Epithelial cell of proximal tubule (primary cell): ENCODE results near the gene ZNF664. TPM values are rescaled to one million over a fixed set of nuclear protein-coding genes. Genes with fewer than 3 reads are reported as not detected.

Source experiments
- DNase-seq: peaks from one replicate; pipeline ENCODE4 v3.0.0-alpha.2; 2011; ENCODE audit warnings: low read depth
- H3K4me3 ChIP-seq: 2 replicates; pipeline ENCODE4 v1.5.1; 2011; ENCODE audit warnings: low read depth, mild to moderate bottlenecking, low read length
- CTCF ChIP-seq: conservative IDR thresholded peaks from 2 replicates; pipeline ENCODE4 v1.5.1; 2012; ENCODE audit warnings: low read depth, mild to moderate bottlenecking, low read length
- total RNA-seq: library from RNA; depleted of rRNA; stranded (reverse); fragments of >200 nt; gene quantifications from 2 replicates; pipeline ENCODE4 v1.2.3, GENCODE V29; 2015

ZNF664 gene
- total RNA-seq, 1 donor from 2014 or later, result 41.7 TPM

GRCh38 chr12:123983822-123984485 is 10.9 kb downstream of the ZNF664 start:
- H3K4me3 ChIP-seq, result no peak overlapping the region
- DNase-seq, result no peak
- peak; percentile 86 for TF ChIP-seq CTCF

- H3K4me3 ChIP-seq, result no peak overlapping the region
- DNase-seq, result no peak
- TF ChIP-seq CTCF, result no peak
These were observed 11.9 kb downstream of the ZNF664 start for GRCh38 chr12:123984903-123985302.

- no peak for DNase-seq
- no peak overlapping the region for H3K4me3 ChIP-seq
- no peak for TF ChIP-seq CTCF
These were observed 13.5 kb downstream of the ZNF664 start for GRCh38 chr12:123986374-123986965.

GRCh38 chr12:123987022-123987421 is 14.0 kb downstream of the ZNF664 start:
- DNase-seq, result no peak
- no peak overlapping the region for H3K4me3 ChIP-seq
- TF ChIP-seq CTCF, result no peak

GRCh38 chr12:123989168-123989567 is 16.2 kb downstream of the ZNF664 start:
- DNase-seq, result no peak
- no peak for TF ChIP-seq CTCF

GRCh38 chr12:123989753-123990152 is 16.7 kb downstream of the ZNF664 start:
- DNase-seq, result no peak
- no peak overlapping the region for H3K4me3 ChIP-seq
- no peak for TF ChIP-seq CTCF

More at GRCh38 chr12:123989168-123989567, 16.2 kb downstream of the ZNF664 start:
- H3K4me3 ChIP-seq, result no peak overlapping the region

- no peak for DNase-seq
- no peak overlapping the region for H3K4me3 ChIP-seq
- no peak for TF ChIP-seq CTCF
These were observed 17.5 kb downstream of the ZNF664 start for GRCh38 chr12:123990511-123990910.
